OCI-LY7 (cell line): ENCODE data around the gene DQX1. TPM values are rescaled to one million over a fixed set of nuclear protein-coding genes. Genes with fewer than 3 reads are reported as not detected.
A peak's percentile ranks its signal among the peaks of the same experiment; 100 is the strongest.
"Not testable (repeated sequence)": the region's sequence is repeated elsewhere in the genome, so short reads cannot be mapped to it uniquely, and the experiment has no call there.

Source experiments
- BruUV-seq: library from RNA; stranded (reverse); fragments of 400-500 nt; replicated peaks from 2 replicates; lab custom pipeline; 2021; lab: Mats Ljungman, UMichigan
- CTCF ChIA-PET: fragments of 300-600 bp; sonication (Branson Sonifier 250); formaldehyde crosslinking; loops from one replicate; lab custom pipeline; 2022; ENCODE audit warnings: antibody characterized with exemption; ENCODE audit not compliant: unreplicated experiment; lab: Charles Lee
- POLR2A ChIA-PET: fragments of 300-600 bp; sonication (Branson Sonifier 250); formaldehyde crosslinking; loops from one replicate; lab custom pipeline; 2022; ENCODE audit warnings: antibody characterized with exemption; lab: Charles Lee
- DNase-seq: peaks from one replicate; pipeline ENCODE4 v3.0.0-alpha.2; 2015; ENCODE audit warnings: low spot score
- H2AFZ ChIP-seq: fragments of 200-600 bp; sonication (generic), shearing (Covaris generic); 2 replicates; pipeline ENCODE4 v1.6.1; 2014; ENCODE audit warnings: mild to moderate bottlenecking, antibody characterized with exemption, low read length, moderate library complexity
- H3K27ac ChIP-seq: fragments of 200-600 bp; sonication (generic); 2 replicates; pipeline ENCODE4 v1.5.1; 2014; ENCODE audit warnings: mixed run types, low read depth, mild to moderate bottlenecking, moderate library complexity, low read length, inconsistent platforms; ENCODE audit not compliant: poor library complexity, severe bottlenecking
- H3K36me3 ChIP-seq: fragments of 200-600 bp; sonication (generic); 2 replicates; pipeline ENCODE4 v1.6.1; 2014; ENCODE audit warnings: mild to moderate bottlenecking, antibody characterized with exemption, low read length, moderate library complexity, mixed read lengths; ENCODE audit not compliant: insufficient read depth
- H3K4me1 ChIP-seq: fragments of 200-600 bp; sonication (generic); 2 replicates; pipeline ENCODE4 v1.5.1; 2014; ENCODE audit warnings: mild to moderate bottlenecking, low read length; ENCODE audit not compliant: insufficient read depth, poor library complexity, severe bottlenecking
- H3K4me2 ChIP-seq: fragments of 200-600 bp; sonication (generic); 2 replicates; pipeline ENCODE4 v1.6.1; 2014; ENCODE audit warnings: mild to moderate bottlenecking, low read length
- H3K4me3 ChIP-seq: fragments of 200-600 bp; sonication (generic); 2 replicates; pipeline ENCODE4 v1.5.1; 2014; ENCODE audit warnings: mild to moderate bottlenecking, low read depth, low read length; ENCODE audit not compliant: poor library complexity, severe bottlenecking
- H3K79me2 ChIP-seq: fragments of 200-600 bp; sonication (generic); 2 replicates; pipeline ENCODE4 v1.6.1; 2016; ENCODE audit warnings: low read depth, mild to moderate bottlenecking, low read length, moderate library complexity, mixed read lengths; ENCODE audit not compliant: insufficient read depth
- H3K9me2 ChIP-seq: fragments of 200-600 bp; sonication (generic); 2 replicates; pipeline ENCODE4 v1.6.1; 2016; ENCODE audit warnings: mild to moderate bottlenecking, low read length, mixed read lengths; ENCODE audit not compliant: insufficient read depth
- H3K9me3 ChIP-seq: fragments of 200-600 bp; sonication (generic); 2 replicates; pipeline ENCODE4 v1.6.1; 2014; ENCODE audit warnings: mild to moderate bottlenecking, mixed run types, low read length, mixed read lengths
- H4K20me1 ChIP-seq: fragments of 200-600 bp; sonication (generic); 2 replicates; pipeline ENCODE4 v1.6.1; 2014; ENCODE audit warnings: mild to moderate bottlenecking, antibody characterized with exemption, low read length, moderate library complexity, mixed read lengths; ENCODE audit not compliant: insufficient read depth
- EZH2phosphoT487 ChIP-seq: fragments of 200-600 bp; sonication (generic); IDR thresholded peaks from 2 replicates; pipeline ENCODE4 v1.6.1; 2018; ENCODE audit warnings: low read depth, borderline replicate concordance, mild to moderate bottlenecking, mixed run types, antibody characterized with exemption, low read length, moderate library complexity, mixed read lengths
- intact Hi-C: fragments of 100-400 bp; cut with micrococcal nuclease; formaldehyde crosslinking; loops from one replicate; pipeline ENCODE4 v1.10.0; 2022; ENCODE audit not compliant: unreplicated experiment
- total RNA-seq, 2 experiments: library from RNA; depleted of rRNA in 1 of 2; stranded (reverse); fragments of >200 nt in 1 of 2; shearing (Covaris generic) in 1 of 2; gene quantifications; 2 replicates each; pipeline ENCODE4 v1.2.3, GENCODE V29; 2014 to 2022
- TF ChIP-seq, protein P1 (sequence below): fragments of 200-600 bp; sonication (generic); conservative IDR thresholded peaks from 2 replicates; pipeline ENCODE4 v1.5.1; 2014; ENCODE audit warnings: mild to moderate bottlenecking, antibody characterized with exemption, low read length, moderate library complexity, mixed read lengths

DQX1 gene
- total RNA-seq, 2 experiments from 2014 or later = 0.32 to 0.76 TPM

GRCh38 chr2:74488643-74489481, 37.2 kb downstream of the DQX1 start:
- no peak for TF ChIP-seq EZH2phosphoT487
- TF ChIP-seq, protein P1, sequence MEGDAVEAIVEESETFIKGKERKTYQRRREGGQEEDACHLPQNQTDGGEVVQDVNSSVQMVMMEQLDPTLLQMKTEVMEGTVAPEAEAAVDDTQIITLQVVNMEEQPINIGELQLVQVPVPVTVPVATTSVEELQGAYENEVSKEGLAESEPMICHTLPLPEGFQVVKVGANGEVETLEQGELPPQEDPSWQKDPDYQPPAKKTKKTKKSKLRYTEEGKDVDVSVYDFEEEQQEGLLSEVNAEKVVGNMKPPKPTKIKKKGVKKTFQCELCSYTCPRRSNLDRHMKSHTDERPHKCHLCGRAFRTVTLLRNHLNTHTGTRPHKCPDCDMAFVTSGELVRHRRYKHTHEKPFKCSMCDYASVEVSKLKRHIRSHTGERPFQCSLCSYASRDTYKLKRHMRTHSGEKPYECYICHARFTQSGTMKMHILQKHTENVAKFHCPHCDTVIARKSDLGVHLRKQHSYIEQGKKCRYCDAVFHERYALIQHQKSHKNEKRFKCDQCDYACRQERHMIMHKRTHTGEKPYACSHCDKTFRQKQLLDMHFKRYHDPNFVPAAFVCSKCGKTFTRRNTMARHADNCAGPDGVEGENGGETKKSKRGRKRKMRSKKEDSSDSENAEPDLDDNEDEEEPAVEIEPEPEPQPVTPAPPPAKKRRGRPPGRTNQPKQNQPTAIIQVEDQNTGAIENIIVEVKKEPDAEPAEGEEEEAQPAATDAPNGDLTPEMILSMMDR = no peak
- no peaks in the 10 kb centered on the region for H4K20me1 ChIP-seq
- CTCF ChIA-PET = no interaction called here
- peaks cover under 1% of the 10 kb centered on the region for H3K4me1 ChIP-seq
- POLR2A ChIA-PET = interaction anchor here (0.5 to 0.9 kb wide), 3 partner anchors 16 to 78 kb away, joined by 3 to 4 read pairs (median 3); partner anchors contain the start of gene PCGF1
- H3K27ac ChIP-seq = no peak overlapping the region
- DNase-seq = no peak
- H3K36me3 ChIP-seq = peaks cover 54% of the 10 kb centered on the region
- H3K9me3 ChIP-seq = no peaks in the 10 kb centered on the region
- BruUV-seq = no TSS peak
- no peak overlapping the region for H3K4me2 ChIP-seq
- peaks cover 4% of the 10 kb centered on the region; the same call in 1 of the 2 replicates for H3K79me2 ChIP-seq
- no peaks in the 10 kb centered on the region for H3K9me2 ChIP-seq
- intact Hi-C loops = no loop called here
- no peak overlapping the region for H3K4me3 ChIP-seq
- H2AFZ ChIP-seq = no peak overlapping the region

DNA sequence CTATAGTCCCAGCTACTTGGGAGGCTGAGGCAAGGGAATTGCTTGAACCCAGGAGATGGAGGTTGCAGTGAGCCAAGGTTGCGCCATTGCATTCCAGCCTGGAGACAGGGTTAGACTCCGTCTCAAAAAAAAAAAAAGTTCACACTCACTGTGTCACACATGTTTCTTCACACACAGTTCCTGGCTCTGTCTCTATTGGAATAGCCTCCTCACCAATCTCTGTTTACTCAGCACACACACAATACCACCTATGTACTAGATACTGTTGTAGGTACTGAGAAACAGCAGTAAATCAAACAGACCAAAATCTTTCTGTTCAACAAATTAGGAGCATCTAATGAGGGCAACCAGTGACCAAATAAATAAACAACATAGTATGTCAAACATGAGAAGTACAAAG, 39.9 kb downstream of the DQX1 start:
- ChIA-PET CTCF (no interaction called here), POLR2A (no interaction called here)
- no TSS peak for BruUV-seq

DNA sequence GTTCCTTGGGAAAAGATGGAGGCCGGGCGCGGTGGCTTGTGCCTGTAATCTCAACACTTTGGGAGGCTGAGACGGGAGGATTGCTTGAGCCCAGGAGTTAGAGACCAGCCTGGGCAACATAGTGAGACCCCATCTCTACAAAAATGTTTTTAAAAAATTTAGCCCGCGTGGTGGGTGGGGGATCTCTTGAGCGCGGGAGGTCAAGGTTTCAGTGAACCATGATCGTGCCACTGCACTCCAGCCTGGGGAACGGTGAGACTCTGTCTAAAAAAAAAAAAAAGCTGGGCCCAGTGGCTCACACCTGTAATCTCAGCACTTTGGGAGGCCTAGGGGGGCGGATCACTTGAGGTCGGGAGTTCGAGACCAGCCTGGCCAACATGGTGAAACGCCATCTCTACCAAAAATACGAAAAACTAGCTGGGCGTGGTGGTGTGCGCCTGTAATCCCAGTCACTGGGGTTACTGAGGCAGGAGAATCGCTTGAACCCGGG, 42.3 kb downstream of the DQX1 start:
- intact Hi-C loops = loop anchor here (1.0 kb wide), 5 partner anchors 24 to 233 kb away; partner anchors contain the start of genes AUP1, HTRA2 and PCGF1
- DNase-seq, H3K9me3 ChIP-seq, BruUV-seq, H4K20me1 ChIP-seq, H3K9me2 ChIP-seq: not testable (repeated sequence)
- peak overlapping the region; percentile 90 for H3K4me2 ChIP-seq
- peak overlapping the region; percentile 80 for H3K27ac ChIP-seq
- H3K79me2 ChIP-seq = peaks cover 28% of the 10 kb centered on the region
- peak overlapping the region; percentile 63 for H2AFZ ChIP-seq
- ChIA-PET CTCF (interaction anchor here (4.1 kb wide), 1 partner anchor 47 kb away, joined by 18 read pairs; the partner anchor contains the start of genes AUP1 and HTRA2), POLR2A (interaction anchor here (0.6 to 5.1 kb wide), 9 partner anchors 9 to 1229 kb away, joined by 3 to 25 read pairs (median 3); partner anchors contain the start of genes MRPL53 and WBP1)
- H3K4me1 ChIP-seq = peaks cover 18% of the 10 kb centered on the region
- peak overlapping the region; percentile 78 for H3K4me3 ChIP-seq
- peaks cover 38% of the 10 kb centered on the region for H3K36me3 ChIP-seq

More for the DNA sequence above, 39.9 kb downstream of the DQX1 start:
- peaks cover 12% of the 10 kb centered on the region for H3K4me1 ChIP-seq
- no peak overlapping the region for H3K4me3 ChIP-seq
- no peak overlapping the region for H3K27ac ChIP-seq
- no peaks in the 10 kb centered on the region for H3K9me3 ChIP-seq
- no peak overlapping the region for H3K4me2 ChIP-seq
- peaks cover 20% of the 10 kb centered on the region for H3K79me2 ChIP-seq
- no peak overlapping the region for H2AFZ ChIP-seq
- no peaks in the 10 kb centered on the region for H3K9me2 ChIP-seq
- TF ChIP-seq, protein P1 = no peak
- no peak for TF ChIP-seq EZH2phosphoT487
- H4K20me1 ChIP-seq = no peaks in the 10 kb centered on the region
- H3K36me3 ChIP-seq = peaks cover 30% of the 10 kb centered on the region
- intact Hi-C loops = no loop called here
- DNase-seq = no peak
